Mesenchymal stem cell (in vitro differentiated cells and primary cell): ENCODE data around the gene SLC9A4.
A peak's percentile ranks its signal among the peaks of the same experiment; 100 is the strongest.

Experiments
- DNase-seq: peaks from one replicate; pipeline ENCODE4 v3.0.0-alpha.2; 2013
- H2AFZ ChIP-seq: one replicate; pipeline ENCODE4 v1.6.1; 2013; ENCODE audit warnings: low read depth, mild to moderate bottlenecking, control low read depth, inconsistent platforms, low read length, moderate library complexity
- H2AK5ac ChIP-seq: 2 replicates; pipeline ENCODE4 v1.6.1; 2013; ENCODE audit warnings: low read length, moderate library complexity, mild to moderate bottlenecking, inconsistent platforms; ENCODE audit not compliant: severe bottlenecking
- H2BK120ac ChIP-seq: one replicate; pipeline ENCODE4 v1.6.1; 2013; ENCODE audit warnings: low read depth, mild to moderate bottlenecking, inconsistent platforms, low read length, moderate library complexity
- H2BK12ac ChIP-seq, 2 experiments: one replicate each; pipeline ENCODE4 v1.6.1; 2013; ENCODE audit warnings: inconsistent platforms in 2 of 2, low read length in 2 of 2, mild to moderate bottlenecking in 2 of 2, moderate library complexity in 2 of 2, control low read depth in 1 of 2
- H2BK15ac ChIP-seq: one replicate; pipeline ENCODE4 v1.6.1; 2013; ENCODE audit warnings: mild to moderate bottlenecking, low read depth, inconsistent platforms; ENCODE audit not compliant: poor library complexity, severe bottlenecking
- H2BK5ac ChIP-seq: 2 replicates; pipeline ENCODE4 v1.6.1; 2013; ENCODE audit warnings: low read depth, mild to moderate bottlenecking, low read length, control low read depth, inconsistent platforms; ENCODE audit not compliant: poor library complexity, severe bottlenecking
- H3K14ac ChIP-seq, 2 experiments: one replicate each; pipeline ENCODE4 v1.6.1; 2013; ENCODE audit warnings: inconsistent platforms in 2 of 2, low read length in 2 of 2, control low read depth in 1 of 2, mild to moderate bottlenecking in 1 of 2, moderate library complexity in 1 of 2
- H3K18ac ChIP-seq, 2 experiments: one replicate each; pipeline ENCODE4 v1.6.1; 2013; ENCODE audit warnings: inconsistent platforms in 2 of 2, low read length in 2 of 2, control low read depth in 1 of 2, low read depth in 1 of 2, mild to moderate bottlenecking in 1 of 2
- H3K23ac ChIP-seq, 2 experiments: one replicate each; pipeline ENCODE4 v1.6.1; 2013; ENCODE audit warnings: inconsistent platforms in 2 of 2, low read length in 2 of 2, mild to moderate bottlenecking in 2 of 2, moderate library complexity in 2 of 2, control low read depth in 1 of 2
- H3K27ac ChIP-seq: 2 replicates; pipeline ENCODE4 v1.5.1; 2013; ENCODE audit warnings: mild to moderate bottlenecking, moderate library complexity, low read length, control low read depth, inconsistent platforms; ENCODE audit not compliant: poor library complexity, severe bottlenecking
- H3K27me3 ChIP-seq, 2 experiments: 2 replicates each; pipeline versions ENCODE4 v1.6.1 to v1.7.0; 2013; ENCODE audit warnings: low read length in 2 of 2, mild to moderate bottlenecking in 2 of 2, moderate library complexity in 2 of 2, control low read depth in 1 of 2, inconsistent platforms in 1 of 2; ENCODE audit not compliant: control insufficient read depth in 1 of 2, insufficient read depth in 1 of 2
- H3K36me3 ChIP-seq, 2 experiments: 2 replicates each; pipeline versions ENCODE4 v1.6.1 to v1.7.0; 2013; ENCODE audit warnings: low read length in 2 of 2, control low read depth in 1 of 2, inconsistent platforms in 1 of 2, low read depth in 1 of 2, mild to moderate bottlenecking in 1 of 2; ENCODE audit not compliant: insufficient read depth in 2 of 2, control insufficient read depth in 1 of 2
- H3K4ac ChIP-seq, 2 experiments: one replicate each; pipeline ENCODE4 v1.6.1; 2013; ENCODE audit warnings: inconsistent platforms in 2 of 2, low read length in 2 of 2, mild to moderate bottlenecking in 2 of 2, moderate library complexity in 2 of 2, control low read depth in 1 of 2, low read depth in 1 of 2
- H3K4me1 ChIP-seq: 2 replicates; pipeline ENCODE4 v1.6.1; 2013; ENCODE audit warnings: low read depth, low read length, control low read depth; ENCODE audit not compliant: control insufficient read depth, insufficient read depth
- H3K4me2 ChIP-seq: 2 replicates; pipeline ENCODE4 v1.6.1; 2013; ENCODE audit warnings: low read length, mild to moderate bottlenecking, inconsistent platforms; ENCODE audit not compliant: poor library complexity, severe bottlenecking
- H3K4me3 ChIP-seq, 2 experiments: 2 replicates each; pipeline versions ENCODE4 v1.5.1 to v1.7.0; 2013; ENCODE audit warnings: low read length in 2 of 2, mild to moderate bottlenecking in 2 of 2, control low read depth in 1 of 2, low read depth in 1 of 2; ENCODE audit not compliant: insufficient read depth in 1 of 2
- H3K79me1 ChIP-seq: replicated peaks from 2 replicates; pipeline ENCODE4 v1.6.1; 2013; ENCODE audit warnings: mild to moderate bottlenecking, control low read depth, low read length, inconsistent platforms; ENCODE audit not compliant: poor library complexity, severe bottlenecking
- H3K9ac ChIP-seq: 2 replicates; pipeline ENCODE4 v1.7.0; 2013; ENCODE audit warnings: mild to moderate bottlenecking, low read length, moderate library complexity
- H3K9me3 ChIP-seq: 2 replicates; pipeline ENCODE4 v1.7.0; 2013; ENCODE audit warnings: mild to moderate bottlenecking, low read length; ENCODE audit not compliant: control insufficient read depth
- H4K8ac ChIP-seq: one replicate; pipeline ENCODE4 v1.6.1; 2013; ENCODE audit warnings: inconsistent platforms, mild to moderate bottlenecking, low read length, moderate library complexity
- H4K91ac ChIP-seq: one replicate; pipeline ENCODE4 v1.6.1; 2013; ENCODE audit warnings: mild to moderate bottlenecking, low read length, inconsistent platforms
- WGBS: methylation state at CpG from one replicate; pipeline ENCODE4 v1.1.7; 2013; ENCODE audit warnings: mixed read lengths; 5-methylcytosine and 5-hydroxymethylcytosine counted together

The SLC9A4 gene

DNA sequence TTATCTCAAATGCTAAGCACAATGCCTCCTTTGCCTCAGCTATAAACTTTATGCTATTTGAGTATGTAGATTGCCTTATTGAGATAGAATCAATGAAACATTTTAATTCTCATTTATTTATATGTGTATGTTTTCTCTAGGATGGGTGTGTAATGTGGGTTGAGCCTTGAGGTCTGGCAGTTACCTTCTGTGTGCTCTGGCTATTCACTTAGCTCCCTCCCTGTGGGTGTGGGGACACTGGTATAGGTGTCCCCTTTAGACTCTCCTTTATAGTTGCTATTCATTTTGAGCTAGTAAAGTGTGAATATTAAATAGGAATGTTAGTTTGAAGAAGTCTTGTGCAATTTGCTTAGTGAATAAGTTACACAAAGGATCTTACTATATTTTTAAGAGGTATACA, 1.8 kb downstream of the SLC9A4 start:
- Histone ChIP-seq H3K14ac (no peak overlapping the region), H3K4me1 (no peaks in the 10 kb centered on the region), H3K79me1 (no peaks in the 10 kb centered on the region), H3K27me3 (peaks cover 23 to 61% of the 10 kb centered on the region in 2 experiments), H3K9me3 (peaks cover 12% of the 10 kb centered on the region), H2BK5ac (no peak overlapping the region), H2BK12ac (no peak overlapping the region), H3K4me2 (no peak overlapping the region), H3K18ac (no peak overlapping the region), H4K8ac (no peak overlapping the region), H2BK15ac (no peak overlapping the region), H3K36me3 (no peaks in the 10 kb centered on the region), H2AFZ (no peak overlapping the region), H3K4me3 (no peak overlapping the region), H2BK120ac (no peak overlapping the region), H3K9ac (no peak overlapping the region), H3K27ac (no peak overlapping the region), H2AK5ac (no peak overlapping the region), H4K91ac (no peak overlapping the region), H3K23ac (no peak overlapping the region), H3K4ac (no peak overlapping the region)
- no peak for DNase-seq

GRCh38 chr2:102478686-102479470, 5.9 kb downstream of the SLC9A4 start:
- H3K27me3 ChIP-seq = peaks cover 15 to 32% of the 10 kb centered on the region in 2 experiments
- no peak overlapping the region for H3K18ac ChIP-seq
- H2AK5ac ChIP-seq = no peak overlapping the region
- H3K23ac ChIP-seq = no peak overlapping the region
- DNase-seq = no peak
- no peak overlapping the region for H3K4me2 ChIP-seq
- no peak overlapping the region for H4K8ac ChIP-seq
- no peak overlapping the region for H2BK15ac ChIP-seq
- no peak overlapping the region for H3K4ac ChIP-seq
- no peak overlapping the region for H3K14ac ChIP-seq
- H3K4me3 ChIP-seq = no peak overlapping the region
- H3K9me3 ChIP-seq = no peaks in the 10 kb centered on the region
- H2BK5ac ChIP-seq = no peak overlapping the region
- no peak overlapping the region for H2BK120ac ChIP-seq
- WGBS = 90% methylated on average over 36 of the region's 36 CpGs
- no peak overlapping the region for H2BK12ac ChIP-seq
- H3K79me1 ChIP-seq = no peaks in the 10 kb centered on the region
- no peak overlapping the region for H4K91ac ChIP-seq
- no peaks in the 10 kb centered on the region for H3K4me1 ChIP-seq
- no peaks in the 10 kb centered on the region for H3K36me3 ChIP-seq
- H2AFZ ChIP-seq = no peak overlapping the region
- no peak overlapping the region for H3K9ac ChIP-seq
- H3K27ac ChIP-seq = no peak overlapping the region

- peaks cover 18 to 25% of the 10 kb centered on the region in 2 experiments for H3K27me3 ChIP-seq
- H3K4ac ChIP-seq = no peak overlapping the region
- H2BK120ac ChIP-seq = no peak overlapping the region
- DNase-seq = no peak
- H3K9ac ChIP-seq = no peak overlapping the region
- no peak overlapping the region for H4K8ac ChIP-seq
- no peak overlapping the region for H2BK5ac ChIP-seq
- H2AFZ ChIP-seq = no peak overlapping the region
- no peaks in the 10 kb centered on the region for H3K4me1 ChIP-seq
- H3K14ac ChIP-seq = peak overlapping the region in 1 of 2 experiments; percentile 72
- no peak overlapping the region for H3K4me2 ChIP-seq
- H3K79me1 ChIP-seq = no peaks in the 10 kb centered on the region
- H2AK5ac ChIP-seq = no peak overlapping the region
- no peak overlapping the region for H2BK15ac ChIP-seq
- 78% methylated on average over 8 of the region's 11 CpGs for WGBS
- no peak overlapping the region for H2BK12ac ChIP-seq
- no peak overlapping the region for H3K18ac ChIP-seq
- H3K4me3 ChIP-seq = no peak overlapping the region
- no peak overlapping the region for H3K27ac ChIP-seq
- no peaks in the 10 kb centered on the region for H3K36me3 ChIP-seq
- H4K91ac ChIP-seq = no peak overlapping the region
- H3K23ac ChIP-seq = no peak overlapping the region
- no peaks in the 10 kb centered on the region for H3K9me3 ChIP-seq
Measured at GRCh38 chr2:102480285-102481195, 7.5 kb downstream of the SLC9A4 start.

GRCh38 chr2:102481931-102482330, 8.9 kb downstream of the SLC9A4 start:
- WGBS = 79% methylated on average over 7 of the region's 7 CpGs
- H2BK5ac ChIP-seq = no peak overlapping the region

More at GRCh38 chr2:102481931-102482330, 8.9 kb downstream of the SLC9A4 start:
- no peak overlapping the region for H2BK120ac ChIP-seq
- no peak overlapping the region for H4K91ac ChIP-seq
- peaks cover 1% of the 10 kb centered on the region for H3K4me1 ChIP-seq
- DNase-seq = no peak
- H4K8ac ChIP-seq = no peak overlapping the region
- no peak overlapping the region for H2BK12ac ChIP-seq
- H3K27ac ChIP-seq = no peak overlapping the region
- H3K14ac ChIP-seq = no peak overlapping the region
- no peak overlapping the region for H3K4ac ChIP-seq
- no peak overlapping the region for H3K4me2 ChIP-seq
- no peaks in the 10 kb centered on the region for H3K79me1 ChIP-seq
- no peak overlapping the region for H3K9ac ChIP-seq
- no peak overlapping the region for H3K23ac ChIP-seq
- H2AK5ac ChIP-seq = no peak overlapping the region
- no peaks in the 10 kb centered on the region for H3K9me3 ChIP-seq
- H3K4me3 ChIP-seq = no peak overlapping the region
- no peak overlapping the region for H2AFZ ChIP-seq
- H3K18ac ChIP-seq = no peak overlapping the region
- peaks cover 15 to 19% of the 10 kb centered on the region in 2 experiments for H3K27me3 ChIP-seq
- no peak overlapping the region for H2BK15ac ChIP-seq
- no peaks in the 10 kb centered on the region for H3K36me3 ChIP-seq
